Activated CD8-positive, alpha-beta memory T cell treated with anti-CD3 and anti-CD28 coated beads, Interleukin-2, amount 50 U/mL, for 48 hours (primary cell): ENCODE measurements around the gene SLC25A17.
"Not testable (repeated sequence)": the region's sequence is repeated elsewhere in the genome, so short reads cannot be mapped to it uniquely, and the experiment has no call there.

Experiments used
- DNase-seq: peaks from one replicate; pipeline ENCODE4 v3.0.0-alpha.2; 2020

Gene SLC25A17

GRCh38 chr22:40818192-40818746 is 877 bp downstream of the SLC25A17 start:
- DNase-seq: no peak

GRCh38 chr22:40817737-40818136 is 1.4 kb downstream of the SLC25A17 start:
- DNase-seq: no peak

- DNase-seq: no peak
Measured at GRCh38 chr22:40813912-40814315, 5.2 kb downstream of the SLC25A17 start.

GRCh38 chr22:40808018-40808841 is 10.9 kb downstream of the SLC25A17 start:
- no peak for DNase-seq

GRCh38 chr22:40806711-40807110 is 12.4 kb downstream of the SLC25A17 start:
- DNase-seq: no peak

- no peak for DNase-seq
Measured at GRCh38 chr22:40805699-40806203, 13.4 kb downstream of the SLC25A17 start.

GRCh38 chr22:40805239-40805638 is 13.9 kb downstream of the SLC25A17 start:
- DNase-seq: no peak

- no peak for DNase-seq
Measured at GRCh38 chr22:40803321-40803720, 15.8 kb downstream of the SLC25A17 start.

- no peak for DNase-seq
Measured at GRCh38 chr22:40799008-40799407, 20.1 kb downstream of the SLC25A17 start.

- no peak for DNase-seq
Measured at GRCh38 chr22:40797427-40797826, 21.7 kb downstream of the SLC25A17 start.

- no peak for DNase-seq
Measured at GRCh38 chr22:40792451-40792850, 26.7 kb downstream of the SLC25A17 start.

- DNase-seq: no peak
Measured at GRCh38 chr22:40791241-40791640, 27.9 kb downstream of the SLC25A17 start.

GRCh38 chr22:40789131-40789530 is 30.0 kb downstream of the SLC25A17 start:
- no peak for DNase-seq

GRCh38 chr22:40782521-40782920 is 36.6 kb downstream of the SLC25A17 start:
- DNase-seq: no peak

GRCh38 chr22:40781749-40782148 is 37.4 kb downstream of the SLC25A17 start:
- DNase-seq: not testable (repeated sequence)

GRCh38 chr22:40769761-40770160 is 49.4 kb downstream of the SLC25A17 start:
- no peak for DNase-seq

- no peak for DNase-seq
Measured at GRCh38 chr22:40768206-40768605, 50.9 kb downstream of the SLC25A17 start.

- no peak for DNase-seq
Measured at GRCh38 chr22:40766956-40767355, 52.2 kb downstream of the SLC25A17 start.

GRCh38 chr22:40764763-40765441 is 54.2 kb downstream of the SLC25A17 start:
- no peak for DNase-seq

- DNase-seq: no peak
Measured at GRCh38 chr22:40759294-40759840, 59.8 kb downstream of the SLC25A17 start.

- DNase-seq: not testable (repeated sequence)
Measured at GRCh38 chr22:40758851-40759250, 60.3 kb downstream of the SLC25A17 start.

- no peak for DNase-seq
Measured at GRCh38 chr22:40758390-40758789, 60.8 kb downstream of the SLC25A17 start.

GRCh38 chr22:40757071-40757470 is 62.1 kb downstream of the SLC25A17 start:
- DNase-seq: no peak
